A549 (cell line): ENCODE data around the gene TACC2.

Experiments
- FOSL2 ChIP-seq, 2 experiments: fragments of 450-650 bp in 1 of 2; fragments of >200 bp in 1 of 2; sonication (Bioruptor Twin) in 1 of 2; formaldehyde crosslinking; IDR thresholded peaks; 2 replicates each; pipeline versions ENCODE4 v1.5.0 to v1.6.1; 2016 to 2020; ENCODE audit warnings: mild to moderate bottlenecking in 1 of 2, moderate library complexity in 1 of 2
- NPAS2 ChIP-seq: fragments of 250-450 bp; sonication (Bioruptor Pico); IDR thresholded peaks from 2 replicates; pipeline ENCODE4 v1.8.0; 2022; ENCODE audit warnings: mild to moderate bottlenecking, moderate library complexity, borderline replicate concordance

DNA sequence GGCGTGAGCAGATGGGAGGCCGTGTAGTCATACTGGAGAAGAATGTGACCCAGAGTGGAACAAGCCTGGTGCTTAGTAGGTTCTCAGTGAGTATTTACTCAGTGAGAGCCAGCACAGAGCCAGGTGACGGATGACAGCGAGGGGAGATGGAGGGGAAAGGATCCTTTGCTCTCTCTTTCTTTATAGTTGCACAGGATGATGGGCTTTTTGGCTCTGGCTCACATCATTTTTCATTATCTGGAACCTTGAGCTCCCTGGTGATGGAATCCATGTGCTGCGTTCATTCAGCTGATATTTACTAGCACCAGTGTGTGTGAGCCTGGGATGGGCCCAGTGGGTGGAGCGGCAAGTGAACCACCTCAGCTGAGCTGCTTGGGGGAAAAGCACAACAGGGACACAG is 299.3 kb downstream of the TACC2 start:
- TF ChIP-seq NPAS2 (CRISPR knock-in tag) (no peak), FOSL2 (IDR thresholded peaks at IDR 0.05) (no peak), FOSL2 (CRISPR knock-in tag; IDR thresholded peaks at IDR 0.05) (no peak)
